NB4 (cell line): Measurements from ENCODE around the gene ADAMTS16.

Source experiments
- CTCF ChIP-seq: IDR thresholded peaks from one replicate; pipeline ENCODE4 v1.5.1; 2012; ENCODE audit warnings: low read depth, low read length
- POLR2A ChIP-seq: IDR thresholded peaks from 2 replicates; pipeline ENCODE4 v1.6.1; 2011; ENCODE audit warnings: mild to moderate bottlenecking; ENCODE audit not compliant: insufficient read length; ENCODE audit errors: extremely low read depth

- TF ChIP-seq CTCF (no peak), POLR2A (no peak)
These were observed 18.4 kb downstream of the ADAMTS16 start for GRCh38 chr5:5158472-5158895.
